ENCODE measurements around the gene ANKHD1. TPM values are rescaled to one million over a fixed set of nuclear protein-coding genes. Genes with fewer than 3 reads are reported as not detected.

Gene ANKHD1
- polyA plus RNA-seq, 1 of the 3 experiments (the other 2 are of a cell fraction): 26.7 TPM

DNA sequence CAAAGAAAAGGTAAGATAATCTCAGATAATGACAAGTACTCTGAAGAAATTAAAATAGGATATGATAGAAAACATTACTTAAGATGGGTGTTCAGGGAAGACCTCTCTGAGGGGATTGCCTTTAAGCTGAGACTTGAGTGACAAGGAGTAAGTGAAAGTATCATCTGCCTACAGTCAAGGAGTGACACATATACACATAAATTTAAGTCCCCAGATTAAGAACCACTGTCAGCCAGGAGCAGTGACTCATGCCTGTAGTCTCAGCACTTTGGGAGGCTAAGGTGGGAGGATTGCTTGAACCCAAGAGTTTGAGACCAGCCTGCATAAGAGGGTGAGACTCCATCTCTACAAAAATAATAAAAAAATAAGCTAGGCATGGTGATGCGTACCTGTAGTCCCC, 19.7 kb upstream of the ANKHD1 start:
- Histone ChIP-seq H4K20me1 (ENCODE audit: insufficient read depth) (no peaks in the 10 kb centered on the region), H3F3A (replicated peaks; ENCODE audit: insufficient read depth) (no peaks in the 10 kb centered on the region), H3K4me3 (ENCODE audit: low read depth in 2 of 2, low read length in 1 of 2) (no peak overlapping the region), H3K36me3 (replicated peaks in 1 of 2; ENCODE audit: control insufficient read depth in 1 of 2, insufficient read depth in 2 of 2, low read length in 1 of 2) (no peaks in the 10 kb centered on the region), H3K9me3 (no peaks in the 10 kb centered on the region), H2AFZ (ENCODE audit: low read depth) (no peak overlapping the region), H3K9me2 (no peaks in the 10 kb centered on the region), H3K4me2 (no peak overlapping the region), H3K9ac (no peak overlapping the region), H3K27ac (ENCODE audit: low read depth in 2 of 2, low read length in 1 of 2) (no peak overlapping the region), H3K27me3 (ENCODE audit: insufficient read depth) (no peaks in the 10 kb centered on the region), H3K4me1 (ENCODE audit: control insufficient read depth in 1 of 2, insufficient read depth in 2 of 2, low read depth in 1 of 2, low read length in 1 of 2) (no peaks in the 10 kb centered on the region), H3K79me2 (ENCODE audit: insufficient read depth) (no peaks in the 10 kb centered on the region)
- DNase-seq: no peak
- ChIA-PET POLR2A (no interaction called here), CTCF (interaction anchor here (0.6 to 2.1 kb wide), 3 partner anchors 9 to 257 kb away, joined by 3 to 6 read pairs (median 3); no protein-coding TSS in a partner anchor)
- TF ChIP-seq TAF1 (IDR thresholded peaks at IDR 0.05; ENCODE audit: borderline replicate concordance, low read depth, low read length): no peak
- TF ChIP-seq, protein P1, sequence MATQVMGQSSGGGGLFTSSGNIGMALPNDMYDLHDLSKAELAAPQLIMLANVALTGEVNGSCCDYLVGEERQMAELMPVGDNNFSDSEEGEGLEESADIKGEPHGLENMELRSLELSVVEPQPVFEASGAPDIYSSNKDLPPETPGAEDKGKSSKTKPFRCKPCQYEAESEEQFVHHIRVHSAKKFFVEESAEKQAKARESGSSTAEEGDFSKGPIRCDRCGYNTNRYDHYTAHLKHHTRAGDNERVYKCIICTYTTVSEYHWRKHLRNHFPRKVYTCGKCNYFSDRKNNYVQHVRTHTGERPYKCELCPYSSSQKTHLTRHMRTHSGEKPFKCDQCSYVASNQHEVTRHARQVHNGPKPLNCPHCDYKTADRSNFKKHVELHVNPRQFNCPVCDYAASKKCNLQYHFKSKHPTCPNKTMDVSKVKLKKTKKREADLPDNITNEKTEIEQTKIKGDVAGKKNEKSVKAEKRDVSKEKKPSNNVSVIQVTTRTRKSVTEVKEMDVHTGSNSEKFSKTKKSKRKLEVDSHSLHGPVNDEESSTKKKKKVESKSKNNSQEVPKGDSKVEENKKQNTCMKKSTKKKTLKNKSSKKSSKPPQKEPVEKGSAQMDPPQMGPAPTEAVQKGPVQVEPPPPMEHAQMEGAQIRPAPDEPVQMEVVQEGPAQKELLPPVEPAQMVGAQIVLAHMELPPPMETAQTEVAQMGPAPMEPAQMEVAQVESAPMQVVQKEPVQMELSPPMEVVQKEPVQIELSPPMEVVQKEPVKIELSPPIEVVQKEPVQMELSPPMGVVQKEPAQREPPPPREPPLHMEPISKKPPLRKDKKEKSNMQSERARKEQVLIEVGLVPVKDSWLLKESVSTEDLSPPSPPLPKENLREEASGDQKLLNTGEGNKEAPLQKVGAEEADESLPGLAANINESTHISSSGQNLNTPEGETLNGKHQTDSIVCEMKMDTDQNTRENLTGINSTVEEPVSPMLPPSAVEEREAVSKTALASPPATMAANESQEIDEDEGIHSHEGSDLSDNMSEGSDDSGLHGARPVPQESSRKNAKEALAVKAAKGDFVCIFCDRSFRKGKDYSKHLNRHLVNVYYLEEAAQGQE (IDR thresholded peaks at IDR 0.05; ENCODE audit: low read depth, low read length): no peak
- 85% methylated on average over 1 of the region's 1 CpG for whole genome bisulfite sequencing (ENCODE audit: low lambda C conversion rate)

DNA sequence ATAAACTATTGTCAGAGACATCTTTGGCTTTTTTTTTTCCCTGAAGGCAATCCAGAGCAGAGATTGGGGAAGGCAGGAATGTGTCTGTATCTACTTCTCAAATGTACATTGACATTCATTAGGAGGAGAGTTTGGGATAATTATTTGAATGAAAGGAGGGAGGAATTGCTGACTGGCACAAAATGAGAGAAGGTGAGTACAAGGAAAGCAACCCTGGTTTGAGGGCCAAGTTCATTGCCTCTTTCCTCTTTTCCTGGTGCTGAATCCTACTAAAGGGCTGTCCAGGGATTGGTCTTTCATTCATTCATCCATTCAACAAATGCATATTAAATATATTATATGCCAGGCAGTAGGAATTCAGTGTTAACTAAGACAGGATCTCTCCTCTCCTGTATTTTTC, 18.8 kb upstream of the ANKHD1 start:
- H3K9ac ChIP-seq: no peak overlapping the region
- H3K9me3 ChIP-seq: no peaks in the 10 kb centered on the region
- POLR2A ChIA-PET: no interaction called here
- CTCF ChIA-PET: interaction anchor here (1.5 to 2.1 kb wide), 2 partner anchors 10 to 20 kb away, joined by 6 read pairs; no protein-coding TSS in a partner anchor
- H3K79me2 ChIP-seq (ENCODE audit: insufficient read depth): no peaks in the 10 kb centered on the region
- H3K4me1 ChIP-seq (ENCODE audit: control insufficient read depth in 1 of 2, insufficient read depth in 2 of 2, low read depth in 1 of 2, low read length in 1 of 2): no peaks in the 10 kb centered on the region
- H3K4me2 ChIP-seq: no peak overlapping the region
- H3K27me3 ChIP-seq (ENCODE audit: insufficient read depth): no peaks in the 10 kb centered on the region
- no peak overlapping the region for H3K27ac ChIP-seq (ENCODE audit: low read depth in 2 of 2, low read length in 1 of 2)
- no peak overlapping the region for H3K4me3 ChIP-seq (ENCODE audit: low read depth in 2 of 2, low read length in 1 of 2)
- no peaks in the 10 kb centered on the region for H3F3A ChIP-seq (replicated peaks; ENCODE audit: insufficient read depth)
- no peak overlapping the region for H2AFZ ChIP-seq (ENCODE audit: low read depth)
- no peaks in the 10 kb centered on the region for H3K9me2 ChIP-seq
- no peaks in the 10 kb centered on the region for H3K36me3 ChIP-seq (replicated peaks in 1 of 2; ENCODE audit: control insufficient read depth in 1 of 2, insufficient read depth in 2 of 2, low read length in 1 of 2)
- DNase-seq: no peak
- no peak for TF ChIP-seq ELF1 (IDR thresholded peaks at IDR 0.05)
- TF ChIP-seq NFIC (IDR thresholded peaks at IDR 0.05; ENCODE audit: borderline replicate concordance): no peak
- no peak for TF ChIP-seq MEF2A (IDR thresholded peaks at IDR 0.05; ENCODE audit: borderline replicate concordance, low read depth)
- TF ChIP-seq MXI1 (IDR thresholded peaks at IDR 0.05; ENCODE audit: low read depth, low read length): no peak
- TF ChIP-seq CHD2 (IDR thresholded peaks at IDR 0.05; ENCODE audit: low read length, partially characterized antibody): no peak
- no peak for TF ChIP-seq YY1 (IDR thresholded peaks at IDR 0.05; ENCODE audit: low read depth)
- TF ChIP-seq TEAD4 (IDR thresholded peaks at IDR 0.05; ENCODE audit: borderline replicate concordance, insufficient read depth): no peak
- TF ChIP-seq TCF12 (IDR thresholded peaks at IDR 0.05): no peak
- no peak for TF ChIP-seq SMC3 (IDR thresholded peaks at IDR 0.05; ENCODE audit: low read depth, low read length)
- no peak for TF ChIP-seq FOXJ3 (CRISPR knock-in tag; IDR thresholded peaks at IDR 0.05)
- TF ChIP-seq SIN3A (IDR thresholded peaks at IDR 0.05; ENCODE audit: borderline replicate concordance, low read depth, low read length): no peak
- TF ChIP-seq MAX (IDR thresholded peaks at IDR 0.05; ENCODE audit: low read depth): no peak
- no peak for TF ChIP-seq JUND (IDR thresholded peaks at IDR 0.05)
- TF ChIP-seq, protein P2, sequence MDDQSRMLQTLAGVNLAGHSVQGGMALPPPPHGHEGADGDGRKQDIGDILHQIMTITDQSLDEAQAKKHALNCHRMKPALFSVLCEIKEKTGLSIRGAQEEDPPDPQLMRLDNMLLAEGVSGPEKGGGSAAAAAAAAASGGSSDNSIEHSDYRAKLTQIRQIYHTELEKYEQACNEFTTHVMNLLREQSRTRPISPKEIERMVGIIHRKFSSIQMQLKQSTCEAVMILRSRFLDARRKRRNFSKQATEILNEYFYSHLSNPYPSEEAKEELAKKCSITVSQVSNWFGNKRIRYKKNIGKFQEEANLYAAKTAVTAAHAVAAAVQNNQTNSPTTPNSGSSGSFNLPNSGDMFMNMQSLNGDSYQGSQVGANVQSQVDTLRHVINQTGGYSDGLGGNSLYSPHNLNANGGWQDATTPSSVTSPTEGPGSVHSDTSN (IDR thresholded peaks at IDR 0.05): no peak
- no peak for TF ChIP-seq GABPA (IDR thresholded peaks at IDR 0.05; ENCODE audit: low read depth)
- no peak for TF ChIP-seq NRF1 (IDR thresholded peaks at IDR 0.05; ENCODE audit: low read depth, low read length)
- no peaks in the 10 kb centered on the region for H4K20me1 ChIP-seq (ENCODE audit: insufficient read depth)

Measured in SK-N-SH (cell line).